NAMALWA (cell line): ENCODE measurements around the gene XPC.

Experiments used
- DNase-seq: peaks from one replicate; pipeline ENCODE4 v3.0.0-alpha.2; 2015; ENCODE audit warnings: low spot score

XPC gene

GRCh38 chr3:14208168-14208567, 29.8 kb upstream of the XPC start:
- DNase-seq, result no peak

DNA sequence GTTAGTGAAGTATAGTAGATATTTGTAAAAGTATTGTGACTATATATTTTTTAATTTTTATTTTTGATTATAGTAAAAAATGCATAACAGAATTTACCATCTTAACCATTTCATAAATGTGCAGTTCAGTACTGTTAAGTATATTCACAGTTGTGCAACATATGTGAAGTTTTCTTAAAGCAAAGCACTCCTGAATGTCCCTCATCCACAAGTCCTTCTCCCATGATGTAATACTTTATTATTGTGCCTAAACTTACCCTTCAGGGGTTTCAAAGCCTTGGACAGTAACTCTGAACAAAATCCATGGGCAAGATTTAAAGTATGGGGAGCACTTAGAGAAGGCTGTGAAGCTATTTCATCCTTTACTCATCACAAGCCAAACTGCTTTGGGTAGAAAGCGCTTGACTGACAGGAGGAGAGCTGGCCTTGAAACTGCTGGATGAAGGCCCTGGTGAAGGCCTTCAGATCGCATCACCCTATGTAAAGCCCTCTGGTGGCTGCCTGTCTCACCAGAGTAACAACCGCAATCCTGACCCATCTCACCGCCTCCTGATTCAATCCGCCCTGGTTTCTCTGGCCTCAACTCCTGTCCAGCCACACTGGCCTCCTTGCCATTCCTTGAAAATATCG, 28.3 kb upstream of the XPC start:
- DNase-seq, result no peak

DNA sequence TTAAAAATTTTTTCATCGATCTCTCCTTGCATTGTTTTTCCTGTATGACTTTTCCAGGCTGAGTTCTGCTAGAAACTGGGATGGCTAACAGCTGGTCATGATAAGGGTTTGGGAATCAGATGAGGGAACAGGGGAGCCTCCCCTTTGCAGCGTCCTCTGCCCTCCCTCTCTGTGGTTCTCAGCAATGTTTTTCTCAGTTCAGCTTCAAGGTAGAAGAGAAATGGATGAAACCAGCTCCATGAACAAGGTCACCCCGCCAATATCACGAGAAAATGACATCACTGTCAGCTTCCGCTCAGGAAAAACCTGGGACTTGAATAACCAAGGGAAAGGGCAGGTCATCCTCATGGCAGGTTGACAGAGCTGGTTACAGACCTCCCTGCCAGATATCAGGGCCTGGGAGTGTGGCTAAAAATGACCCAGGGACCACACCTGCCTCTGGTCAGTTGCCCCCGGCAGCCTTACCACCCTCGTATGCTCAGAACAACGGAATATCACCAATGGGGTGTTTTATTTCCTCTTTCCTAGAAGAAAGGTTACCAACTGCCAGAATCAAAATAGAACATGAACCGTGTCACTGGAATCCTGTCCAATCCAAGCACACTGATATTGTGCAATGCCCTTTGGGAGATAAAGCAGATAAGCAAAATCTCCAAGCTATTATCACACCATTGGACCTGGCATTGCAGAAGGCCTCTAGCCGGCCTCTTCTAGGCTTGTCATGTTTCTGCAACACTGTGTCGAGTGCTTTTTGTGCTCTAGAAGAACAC, 26.3 kb upstream of the XPC start:
- no peak for DNase-seq

- peak; percentile 79 for DNase-seq
Measured at GRCh38 chr3:14203521-14204079, 25.2 kb upstream of the XPC start.

DNA sequence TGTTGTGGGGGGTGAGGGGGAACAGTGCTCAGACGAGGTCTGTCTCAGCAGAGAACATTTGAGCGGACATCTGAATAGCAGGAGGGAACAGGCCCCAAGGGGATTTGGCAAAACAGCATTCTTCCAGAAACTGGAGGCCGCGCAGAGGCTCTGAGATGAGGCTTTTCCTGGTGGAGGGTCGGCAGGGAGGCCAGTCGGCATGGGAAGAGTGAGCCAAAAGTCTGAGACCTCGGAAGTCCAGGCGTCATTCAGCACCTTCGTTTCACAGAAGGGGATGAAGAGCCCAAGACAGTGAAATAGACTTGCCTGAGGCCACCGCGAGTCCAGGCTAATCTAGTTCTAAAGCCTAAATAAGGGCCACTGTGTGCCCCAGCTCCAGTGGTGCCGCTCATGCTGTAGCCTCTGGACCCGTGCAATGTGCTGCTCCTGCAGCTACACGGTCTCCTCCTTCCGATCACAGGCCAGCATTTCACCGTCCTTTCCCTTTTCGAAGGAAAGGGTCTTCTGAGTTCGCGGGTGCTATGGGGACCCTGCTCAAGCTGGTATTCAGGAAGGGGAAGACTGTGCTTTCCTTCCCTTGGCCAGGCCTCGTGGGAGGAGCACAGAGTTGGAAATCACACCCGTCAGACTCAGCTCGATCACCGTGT, 24.6 kb upstream of the XPC start:
- no peak for DNase-seq

GRCh38 chr3:14201940-14202684, 23.7 kb upstream of the XPC start:
- no peak for DNase-seq

GRCh38 chr3:14200841-14201240, 22.4 kb upstream of the XPC start:
- DNase-seq, result no peak

DNA sequence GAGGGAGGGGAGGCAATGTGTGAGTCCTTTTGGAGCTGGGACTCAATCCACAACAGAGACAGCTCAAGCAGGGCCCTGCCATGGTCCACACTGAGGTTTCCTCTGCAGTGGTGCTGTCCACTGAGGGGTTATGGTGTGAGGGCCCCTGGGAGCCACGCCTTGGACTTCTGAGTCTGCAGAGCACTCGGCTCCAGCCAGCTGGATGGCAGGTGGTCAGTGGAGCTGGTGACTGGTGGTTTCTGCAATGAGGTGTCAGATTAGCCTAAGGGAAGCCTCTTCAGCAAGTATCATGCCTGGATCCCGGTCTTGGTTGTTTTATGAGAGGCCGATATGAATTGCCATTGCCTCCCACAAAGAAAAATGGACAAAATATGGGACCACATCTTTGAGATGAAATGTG, 21.9 kb upstream of the XPC start:
- no peak for DNase-seq

DNA sequence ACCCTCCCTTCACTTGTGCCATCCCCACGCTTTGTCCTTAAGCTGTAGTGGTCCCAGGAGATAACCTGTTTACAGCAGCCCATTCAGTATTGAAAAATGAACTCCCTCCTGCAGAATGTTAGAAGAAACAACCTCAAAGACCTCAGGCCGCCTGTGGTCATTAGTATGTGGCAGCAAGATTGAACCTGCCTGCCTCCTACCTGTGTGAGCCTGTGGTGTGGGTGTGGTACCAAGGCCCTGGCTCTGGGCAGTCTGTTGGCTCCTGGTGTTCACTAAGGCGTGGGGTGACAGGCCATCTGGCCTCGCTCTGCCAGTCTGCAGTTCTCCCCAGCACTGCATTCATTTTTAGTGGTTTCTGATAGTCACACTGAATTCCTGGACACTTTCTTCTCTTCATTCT, 21.2 kb upstream of the XPC start:
- no peak for DNase-seq

GRCh38 chr3:14194865-14195264, 16.5 kb upstream of the XPC start:
- DNase-seq, result no peak

DNA sequence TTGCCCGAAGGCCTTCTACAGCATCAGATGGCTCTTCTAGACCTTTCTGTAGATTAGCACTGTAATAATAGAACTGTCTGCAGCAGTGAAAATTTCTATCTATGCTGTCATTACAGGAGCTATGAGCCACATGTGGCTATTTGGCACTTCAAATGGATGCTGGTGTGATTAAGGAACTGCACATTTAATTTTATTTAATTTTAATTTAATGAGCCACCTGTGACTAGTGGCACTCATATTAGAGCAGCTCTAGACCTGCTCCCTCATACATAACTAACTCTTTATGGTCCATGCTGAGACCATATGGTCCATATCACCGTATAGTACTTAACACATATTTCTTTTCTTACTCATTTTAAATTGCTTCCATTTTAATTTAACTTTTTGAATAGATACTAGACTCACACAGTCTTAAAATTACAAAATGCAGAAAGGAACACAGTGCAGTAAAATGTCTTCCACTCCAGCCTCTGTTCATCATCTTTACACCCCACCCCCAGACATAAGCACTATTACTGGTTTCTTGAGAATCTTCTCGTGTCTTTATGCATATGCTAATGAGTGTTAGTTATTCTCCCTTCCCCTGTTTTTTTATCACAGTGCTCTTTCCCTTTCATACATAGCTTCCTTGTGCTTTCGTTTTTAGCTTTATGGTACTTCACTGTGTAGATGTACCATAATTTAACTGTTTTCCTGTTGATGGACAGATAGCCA, 9.8 kb upstream of the XPC start:
- no peak for DNase-seq

DNA sequence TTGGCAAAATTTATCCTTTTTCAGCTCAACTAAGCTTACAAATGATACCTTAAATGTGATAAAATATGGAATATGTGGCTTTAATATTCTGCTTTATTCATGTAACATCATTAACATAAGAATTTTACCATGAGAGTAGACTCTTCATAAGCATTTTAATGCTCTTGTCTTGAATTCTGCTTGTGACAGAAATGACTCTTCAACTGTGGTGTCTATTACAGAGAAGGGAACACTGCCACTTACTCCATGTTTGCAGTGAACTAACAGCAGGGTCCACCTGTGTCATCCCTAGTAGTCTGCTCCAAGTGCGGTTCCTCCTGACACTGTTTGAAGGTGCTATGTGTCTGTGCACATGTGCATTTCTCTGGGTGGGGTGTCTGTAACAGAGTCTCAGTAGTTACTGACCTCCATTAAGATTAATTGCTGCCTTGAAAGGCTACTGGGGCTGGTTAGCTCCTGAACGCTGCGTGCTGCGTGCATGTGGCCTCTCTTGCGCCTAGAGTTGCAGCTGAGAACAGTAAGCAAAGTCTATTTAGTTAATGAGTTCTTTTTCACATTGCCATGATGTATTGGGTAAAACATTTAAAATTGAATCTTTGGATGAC, 8.6 kb upstream of the XPC start:
- DNase-seq, result no peak

GRCh38 chr3:14183015-14183577, 4.7 kb upstream of the XPC start:
- no peak for DNase-seq

- DNase-seq, result no peak
Measured at GRCh38 chr3:14181253-14181652, 2.9 kb upstream of the XPC start.

GRCh38 chr3:14179795-14180194, 1.4 kb upstream of the XPC start:
- DNase-seq, result no peak

- no peak for DNase-seq
Measured at GRCh38 chr3:14179114-14179465, 689 bp upstream of the XPC start.

DNA sequence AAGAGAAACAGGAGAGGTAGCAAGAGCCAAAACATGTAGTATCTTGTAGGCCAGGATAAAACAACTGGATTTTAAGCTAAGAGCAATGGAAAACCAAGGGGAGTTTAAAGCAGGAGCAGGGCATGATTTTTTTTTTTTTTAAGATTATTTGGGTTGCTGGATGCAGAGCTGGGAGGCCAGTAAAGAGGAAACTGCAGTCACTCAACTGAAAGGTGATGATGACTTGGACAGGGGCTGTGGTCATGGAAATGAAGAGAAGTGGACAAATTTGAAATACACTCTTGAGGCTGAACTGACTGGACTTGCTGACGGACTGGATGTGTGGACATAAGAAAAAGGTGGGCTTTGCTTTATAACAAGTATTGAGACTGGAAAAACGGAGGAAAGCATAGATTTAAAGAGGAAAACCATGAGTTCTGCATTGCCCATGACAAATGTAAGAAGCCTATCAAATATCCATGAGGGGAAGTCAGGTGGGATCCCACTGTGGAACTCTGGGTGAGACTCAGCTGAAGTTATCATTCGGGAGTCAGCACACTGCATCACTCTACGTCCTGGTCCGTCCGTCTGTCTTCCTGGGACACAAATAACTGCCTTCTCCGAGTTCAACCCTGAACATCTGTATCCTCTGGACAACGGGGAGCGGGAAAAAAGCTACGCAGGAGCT, 688 bp downstream of the XPC start:
- peak; percentile 31 for DNase-seq

DNA sequence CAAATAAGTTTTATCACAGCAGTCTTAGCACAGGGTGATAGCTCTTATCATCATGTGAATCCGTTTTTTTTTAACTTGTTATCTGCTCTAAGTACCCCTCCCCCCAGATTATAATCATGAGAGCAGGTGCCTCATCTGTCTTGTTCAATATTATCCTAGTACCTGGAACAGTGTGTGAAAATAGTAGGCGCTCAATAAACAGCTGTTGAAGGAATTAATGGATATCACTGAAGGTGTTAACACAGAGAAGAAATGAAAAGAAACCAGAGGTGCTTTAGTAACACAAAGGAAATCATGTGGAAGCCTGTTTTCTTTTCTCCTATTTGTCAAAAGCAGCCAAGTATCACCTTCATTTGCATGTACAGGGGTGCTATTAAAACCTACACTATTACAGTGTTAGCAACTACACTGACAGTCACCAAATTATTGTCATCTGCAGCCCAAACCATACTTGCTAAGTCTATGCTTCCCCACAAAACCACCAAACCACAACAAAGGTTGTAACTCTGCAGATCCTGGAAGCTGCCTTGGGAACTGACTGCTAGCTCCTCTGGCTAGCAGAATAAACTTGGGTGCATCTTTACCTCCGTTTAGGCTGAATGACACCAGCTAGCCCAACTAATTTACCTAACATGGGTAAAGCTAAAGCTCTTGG, 2.9 kb downstream of the XPC start:
- peak; percentile 55 for DNase-seq

DNA sequence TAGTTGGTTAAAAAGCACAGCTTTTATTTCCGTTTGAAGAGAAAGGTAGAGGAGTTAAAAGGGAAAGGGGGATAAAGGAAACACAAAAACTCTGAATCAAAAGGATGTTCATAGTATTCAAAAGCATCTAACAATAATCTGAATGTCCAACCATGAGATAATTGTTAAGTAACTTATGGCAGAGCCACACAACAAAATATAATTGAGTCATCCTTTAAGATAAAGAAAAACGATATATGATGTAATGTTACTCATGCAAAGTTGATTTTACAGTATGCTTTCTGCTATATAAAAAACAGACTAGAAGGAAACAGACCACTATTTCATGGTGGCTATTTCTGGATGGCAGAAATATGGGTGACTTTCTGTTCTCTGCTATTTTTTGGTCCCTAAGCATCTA, 3.9 kb downstream of the XPC start:
- DNase-seq, result no peak

GRCh38 chr3:14172496-14172895, 5.9 kb downstream of the XPC start:
- no peak for DNase-seq
